GM23248 (cell line): Measurements from ENCODE around the gene DNPH1. TPM values are rescaled to one million over a fixed set of nuclear protein-coding genes. Genes with fewer than 3 reads are reported as not detected.
A peak's percentile ranks its signal among the peaks of the same experiment; 100 is the strongest.

ENCODE experiments used
- DNase-seq: peaks from one replicate; pipeline ENCODE4 v3.0.0-alpha.2; 2015
- H2AFZ ChIP-seq: fragments of 200-600 bp; sonication (generic); 2 replicates; pipeline ENCODE4 v1.6.1; 2016; ENCODE audit warnings: antibody characterized with exemption
- H3F3A ChIP-seq: fragments of 200-600 bp; sonication (generic); 2 replicates; pipeline ENCODE4 v1.6.1; 2016; ENCODE audit warnings: mild to moderate bottlenecking, antibody characterized with exemption, mixed run types; ENCODE audit not compliant: insufficient read depth
- H3K27ac ChIP-seq: fragments of 200-600 bp; sonication (generic); 2 replicates; pipeline ENCODE4 v1.5.1; 2016; ENCODE audit warnings: mild to moderate bottlenecking
- H3K27me3 ChIP-seq: fragments of 200-600 bp; sonication (generic); replicated peaks from 2 replicates; pipeline ENCODE4 v1.6.1; 2016; ENCODE audit warnings: mild to moderate bottlenecking; ENCODE audit not compliant: insufficient read depth
- H3K36me3 ChIP-seq: fragments of 200-600 bp; sonication (generic); 2 replicates; pipeline ENCODE4 v1.6.1; 2016; ENCODE audit warnings: low read depth, mild to moderate bottlenecking
- H3K4me1 ChIP-seq: fragments of 200-600 bp; sonication (generic); 2 replicates; pipeline ENCODE4 v1.6.1; 2016; ENCODE audit warnings: mild to moderate bottlenecking; ENCODE audit not compliant: insufficient read depth
- H3K4me2 ChIP-seq: fragments of 200-600 bp; sonication (generic); one replicate; pipeline ENCODE4 v1.6.1; 2016; ENCODE audit warnings: mild to moderate bottlenecking; ENCODE audit not compliant: unreplicated experiment
- H3K4me3 ChIP-seq: fragments of 200-600 bp; sonication (generic); 2 replicates; pipeline ENCODE4 v1.5.1; 2016; ENCODE audit warnings: mild to moderate bottlenecking
- H3K79me2 ChIP-seq: fragments of 200-600 bp; sonication (generic); 2 replicates; pipeline ENCODE4 v1.6.1; 2016; ENCODE audit warnings: mild to moderate bottlenecking; ENCODE audit not compliant: insufficient read depth
- H3K9ac ChIP-seq: fragments of 200-600 bp; sonication (generic); 2 replicates; pipeline ENCODE4 v1.6.1; 2016; ENCODE audit warnings: mild to moderate bottlenecking
- H3K9me2 ChIP-seq: fragments of 200-600 bp; sonication (generic); 2 replicates; pipeline ENCODE4 v1.6.1; 2016; ENCODE audit warnings: mixed run types, mild to moderate bottlenecking, moderate library complexity; ENCODE audit not compliant: insufficient read depth
- H3K9me3 ChIP-seq: fragments of 200-600 bp; sonication (generic); one replicate; pipeline ENCODE4 v1.6.1; 2017; ENCODE audit warnings: low read depth
- H4K20me1 ChIP-seq: fragments of 200-600 bp; sonication (generic); 2 replicates; pipeline ENCODE4 v1.6.0; 2016; ENCODE audit not compliant: insufficient read depth
- EZH2 ChIP-seq: fragments of 200-600 bp; sonication (generic); IDR thresholded peaks from 2 replicates; pipeline ENCODE4 v1.6.1; 2018; ENCODE audit warnings: antibody characterized with exemption, mild to moderate bottlenecking; ENCODE audit not compliant: insufficient read depth, poor library complexity, severe bottlenecking
- EZH2phosphoT487 ChIP-seq: fragments of 200-600 bp; sonication (generic); IDR thresholded peaks from 2 replicates; pipeline ENCODE4 v1.6.1; 2018; ENCODE audit warnings: antibody characterized with exemption, moderate library complexity, mild to moderate bottlenecking, low read depth; ENCODE audit not compliant: insufficient read depth
- WGBS, 2 experiments: methylation state at CpG; one replicate each; pipeline ENCODE4 v1.1.6; 2015 to 2017; ENCODE audit warnings: low lambda C conversion rate in 2 of 2, low coverage in 1 of 2; ENCODE audit errors: missing lambda C conversion rate in 2 of 2; 5-methylcytosine and 5-hydroxymethylcytosine counted together
- in situ Hi-C: fragments of 300-500 bp; cut with MboI; formaldehyde crosslinking; loops from 2 replicates; pipeline ENCODE4 v1.15.0; 2020
- polyA plus RNA-seq: library from polyadenylated mRNA; unstranded; fragments of >200 nt; fragmentation: Nextera tagmentation; extraction: Ambion mirVana; gene quantifications from 2 replicates; pipeline ENCODE4 v1.2.1, GENCODE V29; 2016
- total RNA-seq: library from RNA; depleted of rRNA; stranded (reverse); fragments of >200 nt; shearing (Covaris generic); gene quantifications from 2 replicates; pipeline ENCODE4 v1.2.3, GENCODE V29; 2014

DNPH1 gene
- total and polyA plus RNA-seq, 2 experiments from 2014 or later = 93.6 to 94.8 TPM

- Histone ChIP-seq H3K4me1 (no peaks in the 10 kb centered on the region), H3K4me2 (no peak overlapping the region), H3K9ac (no peak overlapping the region), H4K20me1 (no peaks in the 10 kb centered on the region), H3K79me2 (no peaks in the 10 kb centered on the region), H3F3A (no peaks in the 10 kb centered on the region), H3K9me3 (no peaks in the 10 kb centered on the region), H3K36me3 (no peaks in the 10 kb centered on the region), H3K27ac (no peak overlapping the region), H3K4me3 (no peak overlapping the region), H3K27me3 (peaks cover 10% of the 10 kb centered on the region; the same call in 1 of the 2 replicates), H3K9me2 (no peaks in the 10 kb centered on the region), H2AFZ (no peak overlapping the region)
- no peak for TF ChIP-seq EZH2phosphoT487
- no peak for TF ChIP-seq EZH2
- in situ Hi-C loops = no loop called here
- 76 to 78% methylated on average over 6 of the region's 6 CpGs for WGBS, 2 experiments
- DNase-seq = no peak
These were observed 36.3 kb upstream of the DNPH1 start for GRCh38 chr6:43265564-43265963.

GRCh38 chr6:43264599-43265145 lies 35.4 kb upstream of the DNPH1 start:
- Histone ChIP-seq H2AFZ (no peak overlapping the region), H3K79me2 (no peaks in the 10 kb centered on the region), H3K9ac (no peak overlapping the region), H4K20me1 (no peaks in the 10 kb centered on the region), H3K9me3 (no peaks in the 10 kb centered on the region), H3K4me2 (no peak overlapping the region), H3K36me3 (no peaks in the 10 kb centered on the region), H3F3A (no peaks in the 10 kb centered on the region), H3K4me1 (no peaks in the 10 kb centered on the region), H3K27me3 (peaks cover 10% of the 10 kb centered on the region; the same call in 1 of the 2 replicates), H3K27ac (no peak overlapping the region), H3K9me2 (no peaks in the 10 kb centered on the region), H3K4me3 (no peak overlapping the region)
- TF ChIP-seq EZH2phosphoT487 = no peak
- TF ChIP-seq EZH2 = no peak
- 77 to 80% methylated on average over 5 of the region's 5 CpGs for WGBS, 2 experiments
- no peak for DNase-seq
- in situ Hi-C loops = no loop called here

- Histone ChIP-seq H3K79me2 (no peaks in the 10 kb centered on the region), H4K20me1 (no peaks in the 10 kb centered on the region), H3K4me2 (no peak overlapping the region), H3K27ac (no peak overlapping the region), H3K27me3 (peaks cover 2% of the 10 kb centered on the region; the same call in 1 of the 2 replicates), H2AFZ (no peak overlapping the region), H3K4me1 (no peaks in the 10 kb centered on the region), H3K9ac (no peak overlapping the region), H3K9me2 (no peaks in the 10 kb centered on the region), H3F3A (no peaks in the 10 kb centered on the region), H3K4me3 (no peak overlapping the region), H3K36me3 (no peaks in the 10 kb centered on the region), H3K9me3 (no peaks in the 10 kb centered on the region)
- WGBS, 2 experiments = 37 to 39% methylated on average over 12 of the region's 12 CpGs
- TF ChIP-seq EZH2phosphoT487 (no peak), EZH2 (no peak)
- peak; percentile 88 for DNase-seq
- in situ Hi-C loops = no loop called here
These were observed 34.3 kb upstream of the DNPH1 start for GRCh38 chr6:43263314-43264178.

GRCh38 chr6:43262780-43263313 lies 33.6 kb upstream of the DNPH1 start:
- H3K9me2 ChIP-seq = no peaks in the 10 kb centered on the region
- H3K27ac ChIP-seq = no peak overlapping the region
- no peaks in the 10 kb centered on the region for H4K20me1 ChIP-seq
- no peak overlapping the region for H3K4me2 ChIP-seq
- no peak overlapping the region for H2AFZ ChIP-seq
- 75 to 77% methylated on average over 34 to 39 of the region's 39 CpGs for WGBS, 2 experiments
- no peaks in the 10 kb centered on the region for H3K4me1 ChIP-seq
- in situ Hi-C loops = no loop called here
- no peaks in the 10 kb centered on the region for H3K79me2 ChIP-seq
- no peaks in the 10 kb centered on the region for H3K36me3 ChIP-seq
- H3K9me3 ChIP-seq = no peaks in the 10 kb centered on the region
- H3K27me3 ChIP-seq = no peaks in the 10 kb centered on the region; the same call in 1 of the 2 replicates
- no peak overlapping the region for H3K9ac ChIP-seq
- DNase-seq = no peak
- no peaks in the 10 kb centered on the region for H3F3A ChIP-seq
- TF ChIP-seq EZH2phosphoT487 (no peak), EZH2 (no peak)
- H3K4me3 ChIP-seq = no peak overlapping the region
